Endometrial microvascular endothelial cells (primary cell): ENCODE results near the gene HMG20A. TPM values are rescaled to one million over a fixed set of nuclear protein-coding genes. Genes with fewer than 3 reads are reported as not detected.

Experiments used
- in situ Hi-C: cut with HindIII; loops from 2 replicates; pipeline ENCODE4 v1.10.0; 2017; ENCODE audit warnings: low sequenced_read_pairs, low pct_unique_long_range_greater_than_20kb; ENCODE audit errors: inconsistent ontology term
- total RNA-seq: library from RNA; depleted of rRNA; stranded (reverse); fragments of >200 nt; gene quantifications from one replicate; pipeline ENCODE4 v1.2.3, GENCODE V29; 2015; ENCODE audit errors: inconsistent ontology term

HMG20A gene
- total RNA-seq, 1 donor from 2014 or later, result 21.6 TPM

DNA sequence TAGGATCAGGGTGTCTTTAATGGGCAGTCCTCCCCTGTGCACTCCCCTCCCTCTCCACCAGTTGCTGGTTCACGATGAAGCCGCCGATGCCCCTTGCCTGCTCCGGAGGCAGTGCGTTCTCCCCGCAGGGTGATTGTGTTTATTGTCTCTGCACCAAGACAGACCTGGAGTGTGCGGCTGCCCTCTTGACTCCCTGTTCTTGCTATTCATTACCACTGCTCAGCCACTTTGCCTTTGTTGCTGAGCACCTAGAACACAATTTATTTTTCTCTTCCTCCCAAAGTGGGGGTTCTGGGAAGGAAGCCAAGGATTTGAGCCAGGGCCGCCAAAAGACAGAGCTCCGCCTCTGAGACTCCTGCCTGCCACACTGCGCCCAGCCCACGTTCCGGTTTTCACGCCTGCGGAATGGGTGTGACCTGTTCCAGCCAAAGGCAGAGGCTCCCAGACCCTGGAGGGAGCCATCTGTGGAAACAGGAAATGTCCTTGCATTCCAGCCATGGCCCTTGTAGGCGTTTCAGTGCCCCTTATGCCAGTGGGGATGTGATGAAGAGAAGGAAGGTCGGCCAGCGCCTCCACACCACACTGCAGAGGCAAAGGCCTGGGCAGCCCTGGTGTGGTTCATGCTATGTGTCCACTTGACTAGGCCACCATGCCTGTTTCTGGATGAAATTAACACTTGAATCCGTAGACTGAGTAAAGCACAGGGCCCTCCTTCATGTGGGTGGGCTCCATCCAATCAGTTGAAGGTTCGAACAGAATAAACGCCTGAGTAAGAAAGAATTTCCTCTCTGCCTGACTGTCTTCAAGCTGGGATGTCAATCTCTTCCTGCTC is 85.8 kb downstream of the HMG20A start:
- in situ Hi-C loops, result no loop called here

GRCh38 chr15:77507143-77507897 is 86.6 kb downstream of the HMG20A start:
- in situ Hi-C loops, result no loop called here

DNA sequence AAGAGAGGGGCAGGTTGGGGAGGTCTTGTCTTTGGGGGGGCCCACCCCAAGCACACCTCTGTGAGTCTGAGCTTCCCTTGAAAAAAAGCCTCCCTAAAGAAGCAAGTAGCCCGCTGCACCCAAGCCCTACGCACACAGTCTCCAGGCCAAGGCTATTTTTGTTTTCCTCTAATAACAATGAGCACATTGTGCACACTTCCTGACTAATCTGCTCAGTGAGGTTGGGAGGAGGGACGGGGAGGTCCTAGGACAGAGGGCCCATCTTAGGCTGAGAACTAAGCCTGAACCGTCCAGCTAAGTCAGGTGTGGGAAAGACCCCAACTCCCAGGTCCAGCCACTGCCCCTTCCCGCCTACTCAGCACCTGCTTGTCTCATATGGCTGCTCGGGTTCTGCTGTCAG is 87.2 kb downstream of the HMG20A start:
- in situ Hi-C loops, result no loop called here

- in situ Hi-C loops, result no loop called here
Measured at GRCh38 chr15:77508541-77509243, 88.0 kb downstream of the HMG20A start.

DNA sequence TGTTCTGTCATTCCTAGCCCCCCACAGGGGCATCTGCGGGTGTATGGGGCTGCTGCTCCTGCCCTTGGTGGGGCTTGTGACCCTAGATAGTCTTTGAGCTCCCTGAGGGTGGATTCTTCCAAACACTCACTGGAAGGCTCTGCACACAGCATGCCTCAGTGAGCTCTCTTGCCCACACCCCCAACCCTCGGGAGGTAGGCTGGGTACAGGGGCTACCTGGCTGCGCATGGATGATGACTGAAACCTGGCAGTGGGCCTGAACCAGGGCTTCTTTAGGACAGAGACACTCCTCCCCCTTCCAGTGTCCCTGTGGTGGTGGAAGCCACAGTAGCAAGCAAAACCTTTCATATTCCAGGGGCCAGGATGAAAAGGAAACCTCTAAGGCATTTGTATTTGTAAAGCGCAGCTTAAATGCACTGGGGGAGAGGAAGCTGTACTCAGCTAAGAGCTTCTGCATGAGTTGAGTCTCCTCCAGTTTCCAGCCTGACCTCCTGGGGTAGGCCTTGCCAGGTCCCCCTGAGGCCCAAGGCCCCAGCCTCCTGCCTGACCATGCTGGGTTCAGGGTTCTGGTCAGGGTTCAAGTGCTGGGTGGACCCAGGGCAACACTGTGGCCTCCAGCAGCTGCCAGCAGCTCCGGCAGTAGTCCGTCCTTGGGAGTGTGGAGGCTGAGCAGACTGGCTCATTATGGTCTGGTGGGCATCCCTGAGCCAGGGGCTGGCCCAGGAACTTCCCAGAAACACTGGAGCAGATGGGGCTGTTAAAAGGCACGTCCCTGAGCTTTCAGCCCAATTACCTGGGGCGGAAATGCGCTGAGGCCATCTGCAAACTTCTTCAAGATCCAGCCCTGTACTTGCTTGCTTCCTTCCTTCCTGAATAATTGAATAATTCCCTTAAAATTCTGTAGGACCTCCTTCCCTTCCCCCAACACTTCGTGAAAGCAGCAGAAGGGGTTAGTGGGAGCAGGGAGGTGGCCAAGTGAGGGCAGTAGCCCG is 89.7 kb downstream of the HMG20A start:
- in situ Hi-C loops, result no loop called here

GRCh38 chr15:77511869-77512268 is 91.2 kb downstream of the HMG20A start:
- in situ Hi-C loops, result no loop called here

- in situ Hi-C loops, result no loop called here
Measured at GRCh38 chr15:77513226-77513625, 92.5 kb downstream of the HMG20A start.

GRCh38 chr15:77514641-77515402 is 94.1 kb downstream of the HMG20A start:
- in situ Hi-C loops, result no loop called here

DNA sequence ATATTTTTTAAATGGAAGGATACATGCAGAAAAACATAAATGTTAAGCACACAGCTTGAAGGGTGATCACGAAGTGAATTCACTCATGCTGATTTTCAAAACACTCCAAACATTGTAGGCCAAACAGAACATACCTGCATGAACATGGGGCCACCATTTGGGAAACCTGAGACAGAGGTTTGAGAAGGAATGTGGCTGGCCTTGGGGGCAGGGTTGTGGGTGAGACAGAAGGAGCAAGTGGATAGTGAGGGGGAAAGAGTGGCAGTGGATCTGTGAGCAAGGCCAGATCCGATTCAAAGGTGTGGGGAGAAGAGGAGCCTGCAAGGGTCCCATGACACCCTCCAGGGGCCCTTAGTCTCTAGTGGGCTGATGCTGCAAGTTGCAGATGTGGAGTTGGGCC is 94.9 kb downstream of the HMG20A start:
- in situ Hi-C loops, result no loop called here

DNA sequence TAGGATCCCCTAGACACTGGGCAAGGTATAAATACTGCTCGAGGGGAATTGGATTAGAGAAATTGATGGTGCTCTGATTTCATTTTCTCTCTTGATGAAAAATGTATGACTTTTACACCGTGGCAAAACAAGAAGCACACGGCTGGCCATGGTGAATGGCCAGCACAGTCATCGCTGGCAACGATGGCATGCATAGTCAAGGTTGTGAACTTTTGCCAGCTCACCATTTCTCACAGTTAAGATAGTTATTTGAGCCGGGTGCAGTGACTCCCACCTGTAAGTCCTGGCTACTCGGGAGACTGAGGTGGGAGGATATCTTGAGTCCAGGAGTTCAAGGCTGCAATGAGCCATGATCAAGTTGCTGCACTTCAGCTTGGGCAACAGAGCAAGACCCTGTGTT is 95.4 kb downstream of the HMG20A start:
- in situ Hi-C loops, result no loop called here

GRCh38 chr15:77516786-77517185 is 96.1 kb downstream of the HMG20A start:
- in situ Hi-C loops, result no loop called here

GRCh38 chr15:77517579-77517978 is 96.9 kb downstream of the HMG20A start:
- in situ Hi-C loops, result no loop called here

- in situ Hi-C loops, result no loop called here
Measured at GRCh38 chr15:77518458-77518857, 97.8 kb downstream of the HMG20A start.

DNA sequence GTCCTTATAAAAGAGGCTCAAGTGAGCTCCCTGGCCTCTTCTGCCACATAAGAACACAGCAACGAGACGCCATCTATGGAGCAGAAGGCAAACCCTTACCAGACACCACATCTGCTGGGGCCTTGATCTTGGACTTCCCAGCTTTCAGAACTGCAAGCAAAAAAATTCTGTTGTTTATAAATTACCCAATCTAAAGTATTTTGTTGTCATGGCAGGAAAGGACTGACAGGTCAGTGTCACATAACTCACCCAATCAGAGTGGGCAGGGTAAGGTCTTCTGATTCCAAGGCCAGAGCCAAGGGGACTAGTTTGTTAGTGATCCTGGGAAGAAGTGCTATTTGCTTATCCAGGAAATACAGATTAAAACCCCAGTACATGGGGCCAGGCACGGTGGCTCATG is 98.9 kb downstream of the HMG20A start:
- in situ Hi-C loops, result no loop called here

GRCh38 chr15:77521206-77521605 is 100.5 kb downstream of the HMG20A start:
- in situ Hi-C loops, result no loop called here

DNA sequence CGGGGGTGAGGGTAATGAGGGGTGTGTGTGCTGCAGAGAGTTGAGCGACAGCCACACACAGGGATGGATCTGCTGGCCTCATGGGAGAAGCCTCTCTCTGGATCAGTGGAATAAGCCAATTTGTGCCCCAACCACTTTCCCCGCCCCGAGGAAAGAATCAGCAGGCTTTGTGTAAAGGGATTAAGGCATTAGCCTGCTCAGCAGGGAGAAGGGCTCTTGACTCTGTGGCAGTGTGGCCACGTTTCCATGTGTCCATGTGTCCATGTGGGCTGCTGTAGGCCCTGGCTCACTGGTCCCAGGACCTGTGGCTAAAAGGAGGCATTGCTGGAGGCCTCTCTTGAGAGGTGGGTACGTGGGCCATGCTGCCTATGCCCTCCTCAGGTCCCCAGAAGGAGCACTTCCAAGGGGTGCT is 104.7 kb downstream of the HMG20A start:
- in situ Hi-C loops, result no loop called here

- in situ Hi-C loops, result no loop called here
Measured at GRCh38 chr15:77525907-77526594, 105.4 kb downstream of the HMG20A start.
